PC-3 (cell line): ENCODE measurements around the gene STK24. TPM values are rescaled to one million over a fixed set of nuclear protein-coding genes. Genes with fewer than 3 reads are reported as not detected.
A peak's percentile ranks its signal among the peaks of the same experiment; 100 is the strongest.

Experiments
- ATAC-seq: fragments of 200-7000 bp; cut with Tn5 transposase; 2 replicates; pipeline ENCODE4 v1.9.1; 2020; ENCODE audit warnings: mild to moderate bottlenecking, moderate library complexity
- BruUV-seq: library from RNA; stranded (reverse); fragments of 400-500 nt; replicated peaks from 2 replicates; lab custom pipeline; 2021; lab: Mats Ljungman, UMichigan
- CTCF ChIA-PET: fragments of 300-600 bp; sonication (Branson Sonifier 250); formaldehyde crosslinking; loops from one replicate; lab custom pipeline; 2022; ENCODE audit warnings: antibody characterized with exemption; lab: Charles Lee
- POLR2A ChIA-PET: fragments of 300-600 bp; sonication (Branson Sonifier 250); formaldehyde crosslinking; loops from one replicate; lab custom pipeline; 2022; ENCODE audit warnings: antibody characterized with exemption; ENCODE audit not compliant: unreplicated experiment; lab: Charles Lee
- DNase-seq: peaks from one replicate; pipeline ENCODE4 v3.0.0-alpha.2; 2015
- H2AFZ ChIP-seq: fragments of 300-600 bp; sonication (generic); 2 replicates; pipeline ENCODE4 v1.6.0; 2016; ENCODE audit warnings: antibody characterized with exemption, low read length
- H3F3A ChIP-seq: fragments of 300-600 bp; sonication (generic); one replicate; pipeline ENCODE4 v1.6.0; 2017; ENCODE audit warnings: antibody characterized with exemption, low read length, control low read depth, mild to moderate bottlenecking; ENCODE audit not compliant: unreplicated experiment
- H3K27ac ChIP-seq: fragments of 300-600 bp; sonication (generic); 2 replicates; pipeline ENCODE4 v1.5.1; 2016; ENCODE audit warnings: mild to moderate bottlenecking, low read length
- H3K27me3 ChIP-seq: fragments of 300-600 bp; sonication (generic); 2 replicates; pipeline ENCODE4 v1.6.1; 2016; ENCODE audit warnings: low read length, mixed read lengths
- H3K36me3 ChIP-seq: fragments of 300-600 bp; sonication (generic); 2 replicates; pipeline ENCODE4 v1.6.1; 2016; ENCODE audit warnings: low read depth, mixed run types, low read length, mixed read lengths
- H3K4me1 ChIP-seq: fragments of 300-600 bp; sonication (generic); 2 replicates; pipeline ENCODE4 v1.5.1; 2016; ENCODE audit warnings: low read length; ENCODE audit not compliant: insufficient read depth
- H3K4me2 ChIP-seq: fragments of 300-600 bp; sonication (generic); 2 replicates; pipeline ENCODE4 v1.6.0; 2016; ENCODE audit warnings: low read length
- H3K4me3 ChIP-seq: fragments of 300-600 bp; sonication (generic); 2 replicates; pipeline ENCODE4 v1.5.1; 2016; ENCODE audit warnings: mild to moderate bottlenecking, low read length, mixed read lengths
- H3K79me2 ChIP-seq: fragments of 300-600 bp; sonication (generic); 2 replicates; pipeline ENCODE4 v1.6.1; 2017; ENCODE audit warnings: low read length, mixed read lengths
- H3K9ac ChIP-seq: fragments of 300-600 bp; sonication (generic); 2 replicates; pipeline ENCODE4 v1.6.0; 2016; ENCODE audit warnings: mild to moderate bottlenecking, low read length
- H3K9me2 ChIP-seq: fragments of 300-600 bp; sonication (generic); replicated peaks from 2 replicates; pipeline ENCODE4 v1.6.1; 2016; ENCODE audit warnings: mixed run types, low read length, mixed read lengths
- H3K9me3 ChIP-seq: fragments of 300-600 bp; sonication (generic); 2 replicates; pipeline ENCODE4 v1.6.1; 2016; ENCODE audit warnings: low read length, mixed read lengths
- H4K20me1 ChIP-seq: fragments of 300-600 bp; sonication (generic); 2 replicates; pipeline ENCODE4 v1.6.1; 2016; ENCODE audit warnings: low read length, mixed read lengths
- EZH2 ChIP-seq: fragments of 300-600 bp; sonication (generic); IDR thresholded peaks from one replicate; pipeline ENCODE4 v1.6.1; 2017; ENCODE audit warnings: antibody characterized with exemption, mild to moderate bottlenecking, low read length; ENCODE audit not compliant: unreplicated experiment
- EZH2phosphoT487 ChIP-seq: fragments of 300-600 bp; sonication (generic); IDR thresholded peaks from 2 replicates; pipeline ENCODE4 v1.6.1; 2018; ENCODE audit warnings: mild to moderate bottlenecking, antibody characterized with exemption, low read length, borderline replicate concordance
- intact Hi-C: fragments of 100-400 bp; cut with micrococcal nuclease; formaldehyde crosslinking; loops from 2 replicates; pipeline ENCODE4 v1.9.0; 2023
- total RNA-seq: library from RNA; depleted of rRNA; stranded (reverse); fragments of >200 nt; gene quantifications from 2 replicates; pipeline ENCODE4 v1.2.3, GENCODE V29; 2014
- TF ChIP-seq, protein P1 (sequence below): fragments of 300-600 bp; sonication (generic); conservative IDR thresholded peaks from 2 replicates; pipeline ENCODE4 v1.5.1; 2017; ENCODE audit warnings: antibody characterized with exemption, low read depth, mild to moderate bottlenecking, low read length

STK24 gene
- total RNA-seq, 1 experiment from 2014 or later, result 52.4 TPM

DNA sequence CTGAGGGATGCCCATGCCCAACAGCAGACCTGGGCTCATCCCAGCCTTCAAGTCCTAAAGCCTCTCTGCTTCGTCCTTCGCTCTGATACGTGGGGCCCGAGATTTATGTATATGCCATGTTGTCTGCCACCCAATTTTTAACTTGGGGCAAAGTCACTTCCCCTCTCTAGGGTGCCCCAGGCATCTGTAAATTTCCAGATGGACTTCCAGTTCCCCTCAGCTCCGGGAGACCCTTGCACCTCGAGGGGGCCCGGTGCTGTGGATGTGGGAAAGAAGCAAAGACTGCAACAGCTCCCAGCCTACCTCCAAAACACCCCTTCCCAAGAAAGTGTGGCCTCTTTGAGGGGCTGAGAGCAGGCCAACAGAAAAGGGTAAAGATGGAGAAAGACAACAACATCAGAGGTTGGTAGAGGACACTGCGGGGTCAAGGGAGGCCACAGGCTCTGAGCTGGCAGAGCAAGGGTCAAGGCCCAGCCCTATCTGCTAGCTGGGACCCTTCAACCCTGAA lies 97.4 kb downstream of the STK24 start:
- H4K20me1 ChIP-seq, result no peaks in the 10 kb centered on the region

DNA sequence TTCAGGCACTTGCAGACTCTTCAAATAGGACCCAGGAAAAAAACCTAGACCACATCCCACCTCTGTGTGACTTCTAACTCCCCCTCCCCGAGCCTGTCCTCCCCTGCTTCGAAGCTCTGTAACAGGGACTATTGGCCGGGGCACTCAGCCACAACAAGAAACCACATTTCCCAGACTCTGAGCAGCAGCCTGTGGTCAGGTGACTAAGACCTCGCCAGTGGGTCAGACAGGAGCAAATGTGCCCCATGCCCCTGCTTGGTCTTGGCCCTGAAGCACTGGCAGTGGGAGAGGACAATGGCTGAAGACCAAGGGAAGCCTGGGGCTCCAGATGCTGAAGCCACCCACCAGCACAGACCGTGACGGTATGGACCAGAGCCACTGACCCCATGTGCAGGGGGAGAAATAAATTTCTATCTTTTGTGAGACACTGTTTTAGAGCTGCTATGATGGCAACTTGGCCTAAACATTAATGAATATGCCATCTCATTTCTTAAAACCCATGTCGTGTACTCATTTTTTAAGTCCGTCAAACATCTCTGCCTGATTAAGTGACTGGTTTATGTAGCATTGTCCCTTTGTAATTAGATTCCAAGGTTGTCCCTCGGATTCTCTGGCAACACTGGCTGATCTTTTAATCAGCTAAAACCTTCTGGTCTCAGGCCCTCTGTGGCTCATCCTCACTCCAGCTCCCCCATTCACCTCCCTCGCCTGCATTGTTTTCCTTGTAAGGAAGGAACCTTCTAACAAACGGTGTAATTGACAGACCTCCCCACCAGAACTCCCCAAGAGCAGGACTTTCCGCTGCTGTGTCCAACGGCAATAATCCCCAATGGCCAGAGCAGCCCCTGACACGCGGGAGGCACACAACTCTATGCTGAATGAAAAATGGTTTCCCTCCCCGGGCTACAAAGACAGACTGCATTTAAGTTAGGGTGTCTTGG lies 98.4 kb downstream of the STK24 start:
- POLR2A ChIA-PET, result no interaction called here
- CTCF ChIA-PET, result interaction anchor here (0.6 kb wide), 1 partner anchor 362 kb away, joined by 3 read pairs; no protein-coding TSS in a partner anchor
- intact Hi-C loops, result no loop called here
- peaks cover 5% of the 10 kb centered on the region for H3F3A ChIP-seq
- H3K4me2 ChIP-seq, result no peak overlapping the region
- no peaks in the 10 kb centered on the region for H3K9me3 ChIP-seq
- H3K9ac ChIP-seq, result no peak overlapping the region; the same call in 1 of the 2 replicates
- H3K27me3 ChIP-seq, result no peaks in the 10 kb centered on the region
- no peak for ATAC-seq
- H3K4me3 ChIP-seq, result no peak overlapping the region
- H3K79me2 ChIP-seq, result peaks cover 81% of the 10 kb centered on the region
- peaks cover 19% of the 10 kb centered on the region for H3K36me3 ChIP-seq
- H3K9me2 ChIP-seq, result no peaks in the 10 kb centered on the region
- no peaks in the 10 kb centered on the region for H4K20me1 ChIP-seq
- peak overlapping the region; percentile 96 for H3K27ac ChIP-seq
- peak; percentile 26 for DNase-seq
- no peak overlapping the region for H2AFZ ChIP-seq
- BruUV-seq, result no TSS peak
- H3K4me1 ChIP-seq, result peaks cover 42% of the 10 kb centered on the region
- TF ChIP-seq EZH2phosphoT487, result no peak
- TF ChIP-seq EZH2, result no peak
- TF ChIP-seq, protein P1, sequence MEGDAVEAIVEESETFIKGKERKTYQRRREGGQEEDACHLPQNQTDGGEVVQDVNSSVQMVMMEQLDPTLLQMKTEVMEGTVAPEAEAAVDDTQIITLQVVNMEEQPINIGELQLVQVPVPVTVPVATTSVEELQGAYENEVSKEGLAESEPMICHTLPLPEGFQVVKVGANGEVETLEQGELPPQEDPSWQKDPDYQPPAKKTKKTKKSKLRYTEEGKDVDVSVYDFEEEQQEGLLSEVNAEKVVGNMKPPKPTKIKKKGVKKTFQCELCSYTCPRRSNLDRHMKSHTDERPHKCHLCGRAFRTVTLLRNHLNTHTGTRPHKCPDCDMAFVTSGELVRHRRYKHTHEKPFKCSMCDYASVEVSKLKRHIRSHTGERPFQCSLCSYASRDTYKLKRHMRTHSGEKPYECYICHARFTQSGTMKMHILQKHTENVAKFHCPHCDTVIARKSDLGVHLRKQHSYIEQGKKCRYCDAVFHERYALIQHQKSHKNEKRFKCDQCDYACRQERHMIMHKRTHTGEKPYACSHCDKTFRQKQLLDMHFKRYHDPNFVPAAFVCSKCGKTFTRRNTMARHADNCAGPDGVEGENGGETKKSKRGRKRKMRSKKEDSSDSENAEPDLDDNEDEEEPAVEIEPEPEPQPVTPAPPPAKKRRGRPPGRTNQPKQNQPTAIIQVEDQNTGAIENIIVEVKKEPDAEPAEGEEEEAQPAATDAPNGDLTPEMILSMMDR, result no peak

More for the DNA sequence above, 97.4 kb downstream of the STK24 start:
- DNase-seq (no peak), ATAC-seq (no peak)
- TF ChIP-seq EZH2phosphoT487, result no peak
- no peak for TF ChIP-seq EZH2
- TF ChIP-seq, protein P1, result no peak
- Histone ChIP-seq H3K79me2 (peaks cover 88% of the 10 kb centered on the region), H3K4me1 (peaks cover 50% of the 10 kb centered on the region), H3K4me2 (no peak overlapping the region), H3K9me2 (no peaks in the 10 kb centered on the region), H3K27me3 (no peaks in the 10 kb centered on the region), H3K9me3 (no peaks in the 10 kb centered on the region), H3F3A (peaks cover 9% of the 10 kb centered on the region), H3K36me3 (peaks cover 9% of the 10 kb centered on the region; the same call in 1 of the 2 replicates), H3K4me3 (no peak overlapping the region), H2AFZ (no peak overlapping the region), H3K27ac (no peak overlapping the region), H3K9ac (no peak overlapping the region)
- POLR2A ChIA-PET, result no interaction called here
- CTCF ChIA-PET, result no interaction called here
- intact Hi-C loops, result loop anchor here (10.0 kb wide), 1 partner anchor 175 kb away; no protein-coding TSS in a partner anchor
- BruUV-seq, result no TSS peak
